ENCODE data around the gene MAP3K6.

GRCh38 chr1:27360159-27361043 lies 6.4 kb downstream of the MAP3K6 start:
- TF ChIP-seq, protein P1, sequence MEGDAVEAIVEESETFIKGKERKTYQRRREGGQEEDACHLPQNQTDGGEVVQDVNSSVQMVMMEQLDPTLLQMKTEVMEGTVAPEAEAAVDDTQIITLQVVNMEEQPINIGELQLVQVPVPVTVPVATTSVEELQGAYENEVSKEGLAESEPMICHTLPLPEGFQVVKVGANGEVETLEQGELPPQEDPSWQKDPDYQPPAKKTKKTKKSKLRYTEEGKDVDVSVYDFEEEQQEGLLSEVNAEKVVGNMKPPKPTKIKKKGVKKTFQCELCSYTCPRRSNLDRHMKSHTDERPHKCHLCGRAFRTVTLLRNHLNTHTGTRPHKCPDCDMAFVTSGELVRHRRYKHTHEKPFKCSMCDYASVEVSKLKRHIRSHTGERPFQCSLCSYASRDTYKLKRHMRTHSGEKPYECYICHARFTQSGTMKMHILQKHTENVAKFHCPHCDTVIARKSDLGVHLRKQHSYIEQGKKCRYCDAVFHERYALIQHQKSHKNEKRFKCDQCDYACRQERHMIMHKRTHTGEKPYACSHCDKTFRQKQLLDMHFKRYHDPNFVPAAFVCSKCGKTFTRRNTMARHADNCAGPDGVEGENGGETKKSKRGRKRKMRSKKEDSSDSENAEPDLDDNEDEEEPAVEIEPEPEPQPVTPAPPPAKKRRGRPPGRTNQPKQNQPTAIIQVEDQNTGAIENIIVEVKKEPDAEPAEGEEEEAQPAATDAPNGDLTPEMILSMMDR (IDR thresholded peaks at IDR 0.05), result no peak
- TF ChIP-seq POLR2A (IDR thresholded peaks at IDR 0.05) (no peak), POLR2AphosphoS5 (IDR thresholded peaks at IDR 0.05) (no peak), EP300 (IDR thresholded peaks at IDR 0.05) (no peak)
